Panc1 (cell line): ENCODE results near the gene LRRC59.

Source experiments
- CTCF ChIP-seq: fragments of 450-650 bp; IDR thresholded peaks from 2 replicates; pipeline ENCODE4 v1.5.1; 2017; ENCODE audit warnings: mild to moderate bottlenecking
- REST ChIP-seq, 2 experiments: IDR thresholded peaks; 2 replicates each; pipeline ENCODE4 v1.6.1; 2011 to 2012; ENCODE audit warnings: low read depth in 2 of 2, control low read depth in 1 of 2, low read length in 1 of 2, mild to moderate bottlenecking in 1 of 2, moderate library complexity in 1 of 2; ENCODE audit not compliant: insufficient read depth in 1 of 2
- TCF7L2 ChIP-seq: IDR thresholded peaks from 2 replicates; pipeline ENCODE4 v1.6.1; 2011; ENCODE audit warnings: mild to moderate bottlenecking, low read depth, low read length, inconsistent platforms

- no peak for TF ChIP-seq CTCF
- no peak for TF ChIP-seq REST (IDR thresholded peaks at IDR 0.05; ENCODE audit: insufficient read depth in 1 of 2, low read depth in 2 of 2, low read length in 1 of 2)
- TF ChIP-seq TCF7L2, result no peak
Observed at GRCh38 chr17:50348522-50349242, 48.6 kb downstream of the LRRC59 start.
